ENCODE results near the gene HSPA1A. TPM values are rescaled to one million over a fixed set of nuclear protein-coding genes. Genes with fewer than 3 reads are reported as not detected.
"Not testable (repeated sequence)": the region's sequence is repeated elsewhere in the genome, so short reads cannot be mapped to it uniquely, and the experiment has no call there.

Gene HSPA1A
- total and polyA plus RNA-seq, 2 experiments from 2014 or later: 51.2 to 167 TPM

- no peaks in the 10 kb centered on the region for H3K4me1 ChIP-seq (ENCODE audit: low read depth)
- no peak overlapping the region for H3K27ac ChIP-seq
- no peak for DNase-seq (ENCODE audit: low read depth in 1 of 2, low spot score in 1 of 2)
- H3K36me3 ChIP-seq: no peaks in the 10 kb centered on the region
- H3K4me3 ChIP-seq: no peak overlapping the region
- no peaks in the 10 kb centered on the region for H3K9me3 ChIP-seq (ENCODE audit: low read depth)
- H3K27me3 ChIP-seq: no peaks in the 10 kb centered on the region
- TF ChIP-seq CTCF (IDR thresholded peaks at IDR 0.05; ENCODE audit: low read depth, low read length): no peak
Observed at GRCh38 chr6:31851485-31851832, 36.1 kb downstream of the HSPA1A start.

GRCh38 chr6:31851980-31852718 is 36.8 kb downstream of the HSPA1A start:
- not testable (repeated sequence) for H3K9me3 ChIP-seq (ENCODE audit: low read depth); H3K4me3 ChIP-seq; H3K27me3 ChIP-seq; H3K27ac ChIP-seq; H3K4me1 ChIP-seq (ENCODE audit: low read depth); H3K36me3 ChIP-seq; DNase-seq (ENCODE audit: low read depth in 1 of 2, low spot score in 1 of 2)

GRCh38 chr6:31857774-31858173 is 42.4 kb downstream of the HSPA1A start:
- not testable (repeated sequence) for H3K9me3 ChIP-seq (ENCODE audit: low read depth); H3K36me3 ChIP-seq; H3K27ac ChIP-seq; DNase-seq (ENCODE audit: low read depth in 1 of 2, low spot score in 1 of 2); H3K4me3 ChIP-seq; H3K27me3 ChIP-seq; H3K4me1 ChIP-seq (ENCODE audit: low read depth)

- peaks cover 9% of the 10 kb centered on the region for H3K36me3 ChIP-seq
- no peaks in the 10 kb centered on the region for H3K9me3 ChIP-seq (ENCODE audit: low read depth)
- no peaks in the 10 kb centered on the region for H3K27me3 ChIP-seq
- no peak for DNase-seq (ENCODE audit: low read depth in 1 of 2, low spot score in 1 of 2)
- TF ChIP-seq CTCF (IDR thresholded peaks at IDR 0.05; ENCODE audit: low read depth, low read length): no peak
- peaks cover 5% of the 10 kb centered on the region for H3K4me1 ChIP-seq (ENCODE audit: low read depth)
- H3K4me3 ChIP-seq: no peak overlapping the region
- no peak overlapping the region for H3K27ac ChIP-seq
Observed at GRCh38 chr6:31858707-31859106, 43.4 kb downstream of the HSPA1A start.

GRCh38 chr6:31859923-31860322 is 44.6 kb downstream of the HSPA1A start:
- H3K27me3 ChIP-seq: no peaks in the 10 kb centered on the region
- H3K36me3 ChIP-seq: peaks cover 9% of the 10 kb centered on the region
- DNase-seq (ENCODE audit: low read depth in 1 of 2, low spot score in 1 of 2): no peak
- no peak overlapping the region for H3K4me3 ChIP-seq
- H3K4me1 ChIP-seq (ENCODE audit: low read depth): peaks cover 5% of the 10 kb centered on the region
- no peaks in the 10 kb centered on the region for H3K9me3 ChIP-seq (ENCODE audit: low read depth)
- TF ChIP-seq CTCF (IDR thresholded peaks at IDR 0.05; ENCODE audit: low read depth, low read length): no peak
- H3K27ac ChIP-seq: no peak overlapping the region

- peaks cover 5% of the 10 kb centered on the region for H3K4me1 ChIP-seq (ENCODE audit: low read depth)
- DNase-seq (ENCODE audit: low read depth in 1 of 2, low spot score in 1 of 2): no peak
- no peaks in the 10 kb centered on the region for H3K9me3 ChIP-seq (ENCODE audit: low read depth)
- H3K27ac ChIP-seq: no peak overlapping the region
- H3K4me3 ChIP-seq: no peak overlapping the region
- H3K27me3 ChIP-seq: no peaks in the 10 kb centered on the region
- TF ChIP-seq CTCF (IDR thresholded peaks at IDR 0.05; ENCODE audit: low read depth, low read length): no peak
- H3K36me3 ChIP-seq: peaks cover 9% of the 10 kb centered on the region
Observed at GRCh38 chr6:31860349-31860748, 45.0 kb downstream of the HSPA1A start.

Data from cardiac muscle cell (in vitro differentiated cells and primary cell).